CD14-positive monocyte (primary cell): ENCODE results near the gene NXPH4. TPM values are rescaled to one million over a fixed set of nuclear protein-coding genes. Genes with fewer than 3 reads are reported as not detected.
A peak's percentile ranks its signal among the peaks of the same experiment; 100 is the strongest.

Experiments used
- DNase-seq, 3 donors: peaks; one replicate each; pipeline ENCODE4 v3.0.0-alpha.2; 2011 to 2022
- H2AFZ ChIP-seq: 2 replicates; pipeline ENCODE4 v1.6.0; 2012; ENCODE audit warnings: mild to moderate bottlenecking, low read depth, low read length, inconsistent platforms; ENCODE audit not compliant: insufficient read depth, poor library complexity, severe bottlenecking
- H3K27ac ChIP-seq, 2 donors: 1 replicate in 1 of 2; 2 replicates in 1 of 2; pipeline ENCODE4 v1.5.1; 2012 to 2013; ENCODE audit warnings: low read length in 2 of 2, control low read depth in 1 of 2, inconsistent platforms in 1 of 2, low read depth in 1 of 2, mild to moderate bottlenecking in 1 of 2
- H3K27me3 ChIP-seq, 2 donors: one replicate each; pipeline versions ENCODE4 v1.6.0 to v1.6.1; 2011 to 2013; ENCODE audit warnings: low read length in 2 of 2; ENCODE audit not compliant: control insufficient read depth in 2 of 2, insufficient read depth in 2 of 2
- H3K36me3 ChIP-seq, 2 donors: replicated peaks in 1 of 2; 1 replicate in 1 of 2; 2 replicates in 1 of 2; pipeline versions ENCODE4 v1.5.1 to v1.6.1; 2012 to 2013; ENCODE audit warnings: low read length in 2 of 2, control low read depth in 1 of 2, inconsistent platforms in 1 of 2, mild to moderate bottlenecking in 1 of 2; ENCODE audit not compliant: insufficient read depth in 2 of 2, control insufficient read depth in 1 of 2
- H3K4me1 ChIP-seq, 2 donors: 1 replicate in 1 of 2; 2 replicates in 1 of 2; pipeline versions ENCODE4 v1.5.1 to v1.6.1; 2012 to 2013; ENCODE audit warnings: low read length in 2 of 2, control low read depth in 1 of 2, inconsistent platforms in 1 of 2, mild to moderate bottlenecking in 1 of 2, moderate library complexity in 1 of 2; ENCODE audit not compliant: insufficient read depth in 2 of 2, control insufficient read depth in 1 of 2
- H3K4me2 ChIP-seq: replicated peaks from 2 replicates; pipeline ENCODE3; 2012; ENCODE audit warnings: low read length, moderate library complexity, mild to moderate bottlenecking; ENCODE audit not compliant: poor library complexity, severe bottlenecking; ENCODE audit errors: extremely low read depth
- H3K4me3 ChIP-seq, 3 experiments: fragments of 200-600 bp in 1 of 3; sonication (generic) in 1 of 3; replicated peaks in 1 of 3; 1 replicate in 2 of 3; 2 replicates in 1 of 3; pipeline ENCODE4 v1.5.1; 2011 to 2013; ENCODE audit warnings: low read length in 3 of 3, mild to moderate bottlenecking in 3 of 3, control low read depth in 2 of 3, low read depth in 2 of 3, inconsistent platforms in 1 of 3, moderate library complexity in 1 of 3
- H3K79me2 ChIP-seq: 2 replicates; pipeline ENCODE4 v1.6.0; 2012; ENCODE audit warnings: mild to moderate bottlenecking, control low read depth, inconsistent platforms, low read length, moderate library complexity; ENCODE audit not compliant: insufficient read depth
- H3K9ac ChIP-seq: 2 replicates; pipeline ENCODE4 v1.6.0; 2017; ENCODE audit warnings: low read length, mild to moderate bottlenecking; ENCODE audit not compliant: insufficient read depth, poor library complexity, severe bottlenecking
- H3K9me3 ChIP-seq, 2 donors: replicated peaks in 1 of 2; 1 replicate in 1 of 2; 2 replicates in 1 of 2; pipeline versions ENCODE4 v1.5.1 to v1.6.1; 2012 to 2013; ENCODE audit warnings: low read length in 2 of 2, control low read depth in 1 of 2; ENCODE audit not compliant: control insufficient read depth in 1 of 2, insufficient read depth in 1 of 2
- H4K20me1 ChIP-seq: 2 replicates; pipeline ENCODE4 v1.6.0; 2012; ENCODE audit warnings: mild to moderate bottlenecking, low read length, control low read depth, moderate library complexity; ENCODE audit not compliant: insufficient read depth
- H3K27ac Mint-ChIP-seq, 7 donors: one replicate each; pipeline ENCODE4 v1.8.0; 2020; ENCODE audit warnings: mild to moderate bottlenecking in 7 of 7, mixed read lengths in 7 of 7, moderate library complexity in 6 of 7, inconsistent platforms in 2 of 7
- H3K27me3 Mint-ChIP-seq, 3 donors: one replicate each; pipeline ENCODE4 v1.8.0; 2021 to 2022; ENCODE audit warnings: low read depth in 3 of 3, mild to moderate bottlenecking in 3 of 3, mixed read lengths in 3 of 3, moderate library complexity in 3 of 3, inconsistent platforms in 1 of 3
- H3K36me3 Mint-ChIP-seq, 2 donors: one replicate each; pipeline ENCODE4 v1.8.0; 2020; ENCODE audit warnings: mixed read lengths in 2 of 2, inconsistent platforms in 1 of 2, mild to moderate bottlenecking in 1 of 2
- H3K4me1 Mint-ChIP-seq: one replicate; pipeline ENCODE4 v1.8.0; 2020; ENCODE audit warnings: mild to moderate bottlenecking, mixed read lengths
- H3K4me3 Mint-ChIP-seq, 2 donors: one replicate each; pipeline ENCODE4 v1.8.0; 2020; ENCODE audit warnings: mild to moderate bottlenecking in 2 of 2, mixed read lengths in 2 of 2, moderate library complexity in 1 of 2
- H3K9me3 Mint-ChIP-seq, 7 donors: one replicate each; pipeline ENCODE4 v1.8.0; 2020 to 2022; ENCODE audit warnings: mixed read lengths in 7 of 7, mild to moderate bottlenecking in 6 of 7, moderate library complexity in 6 of 7, inconsistent platforms in 2 of 7
- CTCF ChIP-seq: fragments of 200-600 bp; IDR thresholded peaks from one replicate; pipeline ENCODE4 v1.8.0; 2022; ENCODE audit warnings: antibody characterized with exemption, mild to moderate bottlenecking
- WGBS: methylation state at CpG from one replicate; pipeline ENCODE4 v1.1.5; 2013; ENCODE audit warnings: missing lambda C conversion rate; ENCODE audit not compliant: insufficient coverage; 5-methylcytosine and 5-hydroxymethylcytosine counted together
- intact Hi-C, 2 donors: fragments of 100-400 bp; cut with micrococcal nuclease; formaldehyde crosslinking; loops; one replicate each; pipeline versions ENCODE4 v1.15.0 to v1.15.1; 2023
- polyA plus RNA-seq, 3 donors: library from polyadenylated mRNA; depleted of rRNA in 1 of 3; unstranded in 2 of 3; stranded (reverse) in 1 of 3; fragments of 300-500 nt in 2 of 3; fragments of >200 nt in 1 of 3; fragmentation: Illumina TruSeq in 2 of 3; gene quantifications; 1 replicate in 2 of 3; 2 replicates in 1 of 3; pipeline ENCODE4 v1.2.3, GENCODE V29; 2012 to 2021

The NXPH4 gene
- polyA plus RNA-seq, 3 donors, result not detected

GRCh38 chr12:57201219-57201618 is 15.4 kb upstream of the NXPH4 start:
- no peak overlapping the region for H3K4me2 ChIP-seq
- 88% methylated on average over 8 of the region's 8 CpGs for WGBS
- H3K27ac Mint-ChIP-seq, result peak overlapping the region in 2 of 7 donors; percentile 5 to 18

GRCh38 chr12:57201631-57202030 is 15.0 kb upstream of the NXPH4 start:
- intact Hi-C loops, result no loop called here
- Mint-ChIP-seq H3K27me3 (peaks cover 0 to 11% (median 3%) of the 10 kb centered on the region in 3 donors), H3K4me1 (no peaks in the 10 kb centered on the region), H3K36me3 (peaks cover 98 to 100% of the 10 kb centered on the region in 2 donors), H3K27ac (no peak overlapping the region), H3K4me3 (no peak overlapping the region), H3K9me3 (peaks cover 0 to 3% (median 0%) of the 10 kb centered on the region in 7 donors)
- Histone ChIP-seq H3K4me1 (no peaks in the 10 kb centered on the region), H3K9me3 (no peaks in the 10 kb centered on the region), H3K27ac (no peak overlapping the region), H3K79me2 (no peaks in the 10 kb centered on the region), H3K36me3 (peaks cover 100% of the 10 kb centered on the region in 2 donors), H3K4me3 (no peak overlapping the region), H2AFZ (no peak overlapping the region), H3K27me3 (no peaks in the 10 kb centered on the region), H3K4me2 (no peak overlapping the region), H3K9ac (no peak overlapping the region), H4K20me1 (peaks cover 98% of the 10 kb centered on the region)
- TF ChIP-seq CTCF, result no peak
- no peak for DNase-seq
- WGBS, result 91% methylated on average over 10 of the region's 16 CpGs

More at GRCh38 chr12:57201219-57201618, 15.4 kb upstream of the NXPH4 start:
- Histone ChIP-seq H4K20me1 (peaks cover 98% of the 10 kb centered on the region), H3K4me3 (no peak overlapping the region), H3K79me2 (no peaks in the 10 kb centered on the region), H3K4me1 (no peaks in the 10 kb centered on the region), H2AFZ (no peak overlapping the region), H3K27ac (no peak overlapping the region), H3K9ac (no peak overlapping the region), H3K27me3 (no peaks in the 10 kb centered on the region), H3K9me3 (no peaks in the 10 kb centered on the region), H3K36me3 (peaks cover 100% of the 10 kb centered on the region in 2 donors)
- Mint-ChIP-seq H3K27me3 (peaks cover 0 to 13% (median 3%) of the 10 kb centered on the region in 3 donors), H3K4me1 (no peaks in the 10 kb centered on the region), H3K9me3 (peaks cover 0 to 3% (median 0%) of the 10 kb centered on the region in 7 donors), H3K36me3 (peaks cover 98 to 100% of the 10 kb centered on the region in 2 donors), H3K4me3 (no peak overlapping the region)
- intact Hi-C loops, result no loop called here
- no peak for TF ChIP-seq CTCF
- DNase-seq, result no peak
